GM19463 (cell line): Measurements from ENCODE around the gene SLC37A1.
A peak's percentile ranks its signal among the peaks of the same experiment; 100 is the strongest.

Experiments
- ATAC-seq: cut with Tn5 transposase; IDR thresholded peaks from one replicate; pipeline ENCODE4 v1.9.1; 2021; ENCODE audit warnings: mild to moderate bottlenecking, moderate library complexity; ENCODE audit not compliant: unreplicated experiment

Gene SLC37A1

DNA sequence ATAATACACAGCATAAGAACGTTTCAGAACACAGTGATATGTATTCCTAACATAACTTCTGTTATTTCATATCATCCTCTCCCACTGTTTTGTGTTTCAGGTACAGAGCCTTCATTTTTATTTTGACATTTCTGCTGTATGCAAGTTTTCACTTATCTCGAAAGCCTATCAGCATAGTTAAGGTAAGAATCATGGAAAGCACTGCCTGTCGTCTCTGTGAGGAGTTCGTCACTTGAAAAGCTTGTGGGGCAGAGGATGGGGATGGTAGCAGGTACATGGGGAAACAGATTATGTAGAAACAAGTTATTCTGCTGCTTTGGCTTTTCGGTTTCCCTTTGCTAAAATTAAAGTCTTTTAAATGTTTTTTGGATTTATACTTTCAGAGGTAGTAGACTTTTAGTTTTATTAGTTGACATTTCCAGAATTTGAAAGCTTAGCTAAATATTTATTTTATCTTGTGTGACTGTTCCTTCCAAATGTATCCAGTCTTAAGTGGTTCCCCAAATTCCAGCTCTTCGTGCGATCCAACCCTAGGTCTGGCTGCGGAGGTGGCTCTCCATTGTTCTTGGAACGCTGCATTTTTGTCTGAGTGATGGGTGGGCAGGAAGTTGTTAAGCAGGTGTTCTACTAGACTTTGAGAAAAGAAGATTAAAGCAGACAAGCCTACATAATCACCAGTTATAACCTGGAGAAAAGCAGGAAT lies 12.2 kb downstream of the SLC37A1 start:
- ATAC-seq = no peak

DNA sequence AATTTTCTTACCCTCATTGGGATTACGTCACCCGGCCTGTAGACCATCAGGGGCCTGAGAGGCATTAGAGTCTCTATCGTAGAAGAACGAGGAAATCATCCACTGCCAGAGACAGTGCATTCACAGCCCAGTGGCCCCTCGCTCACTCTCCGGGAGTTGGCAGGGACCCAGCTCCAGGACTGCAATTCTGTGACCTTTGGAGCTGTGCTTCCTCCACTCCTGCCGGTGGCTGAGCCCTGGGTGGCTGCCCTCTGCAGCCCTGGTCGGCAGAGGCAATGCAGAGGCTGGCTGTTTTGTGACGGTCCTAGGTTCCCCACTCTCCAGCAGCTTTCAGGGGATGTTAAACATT lies 12.7 kb downstream of the SLC37A1 start:
- ATAC-seq = no peak

- no peak for ATAC-seq
Observed at GRCh38 chr21:42527127-42527488, 13.5 kb downstream of the SLC37A1 start.

DNA sequence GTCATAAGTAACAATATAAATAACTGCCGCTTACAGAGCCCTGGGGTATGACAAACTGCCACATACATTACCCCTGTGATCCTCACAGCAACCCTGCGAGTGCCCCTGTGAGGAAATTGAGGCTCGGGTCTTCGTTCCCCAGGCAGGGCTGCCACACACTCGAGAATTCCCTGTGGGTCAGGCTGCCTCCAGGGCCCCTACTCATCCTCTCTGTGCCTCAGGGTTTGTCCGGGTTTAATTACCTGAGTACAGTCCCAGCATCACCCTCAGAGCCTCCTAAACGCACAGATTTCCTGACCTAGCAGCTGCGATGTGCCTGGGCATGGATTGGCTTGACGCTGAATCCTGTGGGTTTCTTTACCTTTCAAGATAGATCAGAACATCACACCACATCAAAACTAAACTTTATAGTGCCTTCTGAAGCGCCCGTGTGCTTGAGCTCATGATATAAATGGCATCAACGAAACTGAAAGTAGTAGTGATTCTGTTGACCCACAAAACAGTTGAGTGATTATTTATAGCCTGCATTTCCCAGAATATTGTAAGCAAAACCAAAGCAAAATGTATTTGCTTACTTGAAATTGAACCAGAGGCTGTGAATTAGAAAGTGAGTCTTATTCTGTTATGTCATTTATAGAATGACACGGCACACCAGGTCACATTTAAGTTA lies 14.0 kb downstream of the SLC37A1 start:
- ATAC-seq = no peak

DNA sequence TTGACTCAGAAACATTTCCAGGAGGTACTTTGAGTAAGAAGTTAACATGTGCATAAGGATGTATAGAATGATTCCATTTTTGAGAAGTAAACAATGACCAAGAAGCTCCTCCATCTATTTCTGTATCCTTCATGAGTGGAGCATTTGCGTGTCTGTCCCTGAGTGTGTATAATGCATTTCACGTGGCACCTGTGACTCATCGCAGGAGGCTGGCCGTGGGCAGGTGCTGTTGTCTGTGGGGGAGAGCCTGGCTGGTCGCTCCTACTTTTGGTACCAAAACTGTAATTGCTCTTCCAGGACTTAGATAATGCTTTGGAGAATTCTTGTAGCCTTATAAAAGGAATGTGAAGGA lies 16.5 kb downstream of the SLC37A1 start:
- no peak for ATAC-seq

GRCh38 chr21:42531771-42532170 lies 18.1 kb downstream of the SLC37A1 start:
- no peak for ATAC-seq

DNA sequence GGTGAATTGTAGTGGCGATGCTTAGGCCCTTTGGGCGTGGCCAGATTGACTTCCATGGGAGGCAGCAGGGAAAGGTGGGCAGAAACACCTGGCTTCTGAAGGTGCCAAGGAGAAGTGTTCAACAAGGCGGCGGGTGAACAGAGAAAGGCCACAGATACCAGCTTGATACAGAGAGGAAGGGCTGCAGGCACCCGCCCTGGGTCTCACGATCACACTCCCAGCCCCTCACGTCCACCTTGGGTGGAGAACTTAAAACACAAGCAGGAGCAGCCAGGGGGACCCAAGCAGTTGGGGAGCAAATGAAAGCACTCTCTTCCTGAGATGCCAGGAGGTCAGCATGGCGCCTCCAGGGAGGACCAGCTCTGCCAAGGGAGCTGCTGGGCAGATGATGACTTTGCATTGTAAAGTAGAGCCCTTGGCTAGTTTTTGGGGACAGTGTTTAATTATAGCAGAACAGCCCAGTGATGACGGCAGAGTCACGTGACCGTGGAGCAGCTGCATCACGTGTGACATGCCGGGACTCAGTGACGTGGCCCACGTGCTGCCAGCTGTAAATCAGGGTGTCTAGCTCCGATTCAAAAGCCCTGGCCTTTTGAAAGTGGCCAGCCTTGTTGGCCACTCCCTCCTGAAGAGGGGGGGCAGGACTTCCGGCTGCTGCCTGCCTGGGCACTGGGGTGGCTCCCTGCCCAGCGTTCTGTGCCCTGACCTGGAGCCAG lies 19.0 kb downstream of the SLC37A1 start:
- ATAC-seq = no peak

DNA sequence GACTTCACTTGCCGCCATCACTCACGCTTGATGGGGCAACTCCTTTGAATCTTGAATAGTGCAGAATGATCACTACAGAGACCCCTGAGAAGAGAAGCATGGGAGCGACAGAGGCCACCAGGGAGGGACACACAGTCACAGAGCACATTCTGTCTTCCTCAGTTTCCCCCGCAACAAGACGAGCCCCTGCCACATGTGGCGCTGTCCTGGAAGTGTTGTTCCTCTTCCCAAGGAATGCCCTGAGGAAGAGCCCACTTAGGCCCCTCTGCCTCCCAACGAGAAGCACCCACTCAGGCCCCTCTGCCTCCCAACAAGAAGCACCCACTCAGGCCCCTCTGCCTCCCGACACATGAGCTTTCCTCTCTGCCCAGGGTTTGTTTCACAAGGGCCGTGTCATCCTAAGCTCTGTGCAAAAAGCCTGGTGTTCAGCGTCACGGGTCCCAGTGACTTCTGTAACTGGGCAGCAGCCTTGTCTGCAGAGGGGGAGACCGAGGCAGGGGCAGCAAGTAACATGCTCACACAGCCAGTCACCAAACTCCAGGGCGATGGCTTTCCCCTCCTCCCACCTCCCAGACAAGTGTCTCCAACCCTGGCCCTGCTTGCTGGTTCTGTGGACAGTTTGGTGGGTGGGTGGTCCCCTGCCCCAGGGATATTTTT lies 19.8 kb downstream of the SLC37A1 start:
- ATAC-seq = no peak

DNA sequence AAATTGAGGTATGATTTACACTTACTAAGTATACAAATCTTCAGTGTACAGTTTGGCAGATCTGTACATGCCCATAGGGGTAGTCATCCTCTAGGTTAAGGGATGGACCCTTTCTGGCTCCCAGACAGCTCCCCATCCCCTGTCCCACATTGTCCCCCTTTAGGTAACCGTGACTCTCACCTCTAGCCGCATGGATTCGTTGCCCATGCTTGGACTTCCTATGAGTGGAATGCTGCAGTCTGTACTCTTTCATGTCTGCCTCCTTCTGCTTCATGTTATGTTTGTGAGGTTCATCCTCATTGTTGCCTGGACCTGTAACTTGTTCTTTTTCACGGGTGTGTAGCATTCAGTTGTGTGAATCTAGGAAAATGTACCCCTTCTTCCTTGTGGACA lies 20.3 kb downstream of the SLC37A1 start:
- no peak for ATAC-seq

DNA sequence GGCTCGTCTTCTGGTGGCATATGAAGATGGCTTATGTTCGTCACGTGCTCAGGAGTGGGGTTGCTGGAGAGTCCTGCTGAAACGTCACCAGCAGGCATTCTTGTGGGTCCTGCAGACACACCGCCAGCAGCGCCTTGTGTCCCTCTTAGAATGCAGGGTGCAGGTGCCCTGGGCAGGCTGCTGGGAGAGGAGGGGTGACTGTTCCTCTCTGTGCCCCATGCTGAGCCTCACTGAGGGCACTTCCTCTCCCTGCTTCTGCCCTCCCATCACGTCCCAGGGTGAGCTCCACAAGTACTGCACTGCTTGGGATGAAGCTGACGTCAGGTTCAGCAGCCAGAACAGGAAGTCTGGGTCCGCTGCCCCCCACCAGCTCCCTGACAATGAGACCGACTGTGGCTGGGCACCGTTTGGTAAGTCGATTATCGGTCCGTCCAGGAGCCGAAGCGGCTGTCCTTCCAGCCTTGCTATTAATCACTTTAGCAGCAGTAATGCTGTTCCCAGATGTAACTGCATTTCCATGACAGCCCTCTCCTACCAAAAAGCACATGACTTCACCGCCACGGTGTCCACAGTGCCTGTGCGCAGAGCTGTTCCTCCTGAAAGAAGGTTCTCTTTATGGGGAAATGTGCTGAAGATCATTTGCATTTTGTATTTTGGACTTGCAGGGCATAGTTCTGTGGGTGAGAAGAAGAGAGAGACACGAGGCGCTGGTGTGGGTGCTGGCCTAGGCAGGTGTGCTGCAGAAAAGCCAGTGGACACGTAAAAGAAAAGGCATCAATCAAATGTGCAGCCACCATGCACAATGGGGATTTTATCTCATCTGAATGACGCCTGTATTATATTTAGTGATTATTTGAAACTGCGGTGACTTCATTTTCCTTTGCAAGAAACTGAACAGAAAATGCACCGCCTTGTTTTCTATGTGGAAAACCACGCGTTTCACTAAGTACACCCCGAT lies 21.0 kb downstream of the SLC37A1 start:
- peak; percentile 44 for ATAC-seq

DNA sequence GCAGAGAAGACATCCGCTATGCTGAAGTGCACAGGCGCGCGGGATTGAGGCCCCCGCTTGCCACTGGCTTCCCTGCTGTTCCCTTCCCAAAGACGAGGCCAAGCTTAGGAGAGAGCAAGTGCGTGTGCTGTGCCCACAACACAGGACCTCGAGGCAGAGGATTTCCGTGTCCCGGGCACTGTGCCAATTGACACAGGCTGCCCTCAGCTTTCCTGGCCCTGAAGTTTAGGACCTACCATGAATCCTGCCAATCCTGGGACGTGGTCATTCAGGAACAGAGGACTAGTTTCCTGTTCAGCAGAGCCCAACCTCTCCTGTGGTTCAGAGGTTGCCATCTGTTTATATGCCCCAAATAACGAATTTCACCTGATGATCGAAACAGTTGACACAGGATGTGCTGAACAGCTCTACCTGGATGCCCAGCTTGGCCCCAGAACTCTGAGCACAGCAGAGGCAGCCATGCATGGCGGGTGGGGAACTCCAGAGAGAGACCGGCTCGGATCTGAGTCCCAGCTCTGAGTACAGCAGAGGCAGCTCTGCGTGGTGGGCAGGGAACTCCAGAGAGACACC lies 22.0 kb downstream of the SLC37A1 start:
- ATAC-seq = peak; percentile 55

DNA sequence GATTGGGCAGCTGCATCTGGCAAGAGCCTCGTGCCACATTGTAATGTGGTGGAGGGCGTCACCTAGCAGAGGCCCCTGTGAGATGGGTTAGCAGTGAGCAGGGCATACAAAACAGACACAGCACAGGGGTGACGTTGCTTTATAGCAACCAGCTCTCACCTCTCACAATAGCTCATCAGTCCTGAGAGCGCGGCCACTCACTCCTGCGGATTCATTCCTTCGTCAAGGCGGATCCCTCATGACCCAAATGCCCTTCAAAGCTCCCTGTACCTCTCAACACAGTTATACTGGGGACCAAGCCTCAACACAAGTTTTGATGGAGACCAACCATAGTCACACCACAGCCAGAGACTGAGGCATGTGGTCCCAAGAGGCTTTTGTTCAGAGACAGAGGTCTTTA lies 22.9 kb downstream of the SLC37A1 start:
- no peak for ATAC-seq

DNA sequence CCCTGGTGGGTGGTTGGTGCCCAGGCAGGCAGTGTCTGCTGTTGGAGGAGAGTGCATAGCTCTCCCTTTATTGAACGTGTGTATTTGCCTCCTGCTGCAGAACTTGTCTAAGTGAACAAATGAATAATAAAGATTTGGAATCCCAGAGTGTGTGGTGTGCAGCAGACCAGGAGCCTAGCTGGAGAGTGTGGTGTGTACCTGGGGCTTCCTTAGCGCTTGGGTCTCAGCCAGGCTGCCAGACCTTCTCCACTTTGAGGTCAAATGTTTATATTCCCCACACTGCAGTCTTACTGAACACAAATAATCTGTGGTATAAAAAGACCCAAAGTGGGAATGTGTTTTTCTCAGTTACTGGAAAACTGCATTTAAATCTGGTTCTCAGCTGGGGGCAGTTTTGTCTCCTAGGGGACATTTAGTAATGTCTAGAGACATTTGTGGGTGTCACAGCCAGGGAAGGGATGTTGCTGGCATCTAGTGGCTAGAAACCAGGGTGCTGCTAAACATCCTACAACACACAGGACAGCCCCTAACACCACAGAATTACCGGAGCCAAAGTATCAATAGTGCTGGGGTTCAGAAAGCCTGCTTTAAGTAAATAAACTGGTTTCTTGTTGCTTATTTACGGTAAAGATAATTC lies 23.6 kb downstream of the SLC37A1 start:
- no peak for ATAC-seq

DNA sequence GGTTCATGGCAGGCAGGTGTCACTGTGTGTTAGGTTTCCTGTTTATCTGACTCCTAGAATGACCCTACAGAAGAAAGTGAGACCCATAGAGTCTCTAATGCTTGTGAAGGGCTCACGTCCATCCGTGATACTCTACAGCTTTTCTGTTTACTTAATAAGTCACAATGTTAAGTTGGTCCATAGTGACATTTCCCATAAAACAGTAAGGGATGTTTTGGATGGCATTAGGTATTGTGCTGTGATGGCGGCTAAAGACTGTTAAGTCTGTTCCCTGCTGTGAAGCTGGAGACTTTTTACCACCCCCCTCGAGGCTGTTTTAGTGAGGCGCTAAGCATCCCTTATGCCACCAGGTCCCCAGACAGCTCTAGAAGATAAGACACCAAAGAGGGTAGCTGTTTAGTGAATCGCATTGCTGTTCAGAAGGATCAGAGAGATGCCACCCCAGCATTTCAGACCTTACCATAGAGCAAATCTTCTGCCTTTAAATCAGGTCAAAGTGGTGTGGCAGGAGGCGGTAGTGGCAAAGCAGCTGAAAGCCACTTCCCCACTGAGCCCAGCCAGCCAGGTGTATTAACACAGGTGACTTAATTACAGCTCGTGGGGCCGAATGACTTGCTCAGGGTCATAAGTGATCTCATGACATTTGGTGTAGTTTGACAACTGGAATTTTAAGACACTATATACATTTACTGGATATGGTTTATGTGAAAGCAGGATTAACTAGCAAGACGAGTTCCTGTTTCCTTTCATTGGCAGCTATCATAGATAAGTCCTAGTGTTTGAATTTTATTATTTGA lies 25.0 kb downstream of the SLC37A1 start:
- ATAC-seq = no peak

DNA sequence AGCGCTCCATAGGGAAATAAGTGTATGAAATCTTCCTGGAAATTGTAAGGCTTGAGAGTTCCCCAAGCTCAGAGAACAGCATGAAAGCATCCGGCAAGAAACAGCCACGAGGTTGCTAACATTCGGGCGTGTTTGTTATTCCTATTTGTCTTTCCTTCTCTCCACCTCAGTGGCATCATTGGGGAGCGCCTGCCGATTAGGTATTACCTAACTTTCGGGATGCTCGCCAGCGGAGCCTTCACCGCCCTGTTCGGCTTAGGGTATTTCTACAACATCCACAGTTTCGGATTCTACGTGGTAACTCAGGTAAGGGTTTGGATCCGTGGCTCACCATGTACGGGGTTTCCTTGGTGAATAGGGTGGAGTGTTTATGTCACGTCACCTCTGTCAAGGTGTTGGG lies 25.7 kb downstream of the SLC37A1 start:
- no peak for ATAC-seq

DNA sequence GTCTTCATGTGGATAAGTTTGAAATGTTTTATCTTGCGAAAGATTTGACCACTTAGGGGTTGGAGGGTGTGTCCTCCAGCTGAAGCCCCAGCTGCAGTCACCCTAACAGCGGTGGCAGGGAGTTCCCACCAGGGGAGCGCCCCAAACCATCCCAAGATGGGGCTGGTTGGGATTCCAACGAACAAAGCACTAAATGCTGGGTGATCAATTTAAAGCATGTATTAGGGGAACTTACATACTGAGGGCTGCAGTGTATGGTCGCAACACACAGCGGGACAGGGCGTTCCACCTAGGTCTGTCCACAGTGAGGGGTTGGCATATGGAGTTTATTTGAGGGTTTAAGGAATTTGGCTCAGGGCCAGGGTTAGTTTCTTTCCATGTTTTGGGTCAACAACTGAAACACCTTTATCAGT lies 26.3 kb downstream of the SLC37A1 start:
- no peak for ATAC-seq

DNA sequence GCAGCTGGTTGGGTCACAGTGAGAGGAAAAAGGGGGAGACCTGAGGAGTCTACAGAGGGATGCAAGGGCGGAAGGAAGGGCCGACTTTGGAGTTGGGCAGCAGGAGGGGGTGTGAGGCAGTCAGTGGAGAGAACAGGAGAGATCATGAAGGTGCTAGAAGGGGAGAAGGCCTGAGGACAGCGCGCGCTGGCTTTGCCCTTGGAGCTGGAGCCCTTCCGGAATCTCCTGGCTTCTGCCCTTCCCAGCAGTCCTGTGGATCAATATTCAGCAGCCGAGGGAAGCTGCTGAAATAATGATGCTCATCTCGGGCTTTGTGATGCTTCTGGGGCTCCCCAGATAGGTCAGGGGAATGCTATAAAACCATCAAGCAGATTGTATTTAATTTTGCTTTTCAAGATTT lies 26.7 kb downstream of the SLC37A1 start:
- ATAC-seq = no peak

GRCh38 chr21:42541174-42541573 lies 27.5 kb downstream of the SLC37A1 start:
- ATAC-seq = no peak

DNA sequence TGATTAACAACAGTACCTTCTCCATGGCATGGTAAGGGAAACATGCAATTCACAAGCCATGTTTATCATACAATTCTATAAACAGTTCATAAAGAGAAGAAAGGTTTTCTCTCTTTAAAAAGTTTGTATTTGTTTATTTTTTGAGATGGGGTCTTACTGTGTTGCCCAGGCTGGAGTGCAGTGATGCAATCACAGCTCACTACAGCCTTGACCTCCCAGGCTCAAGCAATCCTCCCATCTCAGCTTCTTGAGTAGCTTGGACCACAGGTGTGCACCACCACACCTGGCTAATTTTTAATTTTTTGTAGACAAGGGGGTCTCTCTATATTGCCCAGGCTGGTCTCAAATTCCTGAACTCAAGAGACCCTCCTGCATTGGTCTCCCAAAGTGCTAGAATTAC lies 28.0 kb downstream of the SLC37A1 start:
- no peak for ATAC-seq
